Chondrocyte (in vitro differentiated cells): ENCODE data around the gene PDCL2. TPM values are rescaled to one million over a fixed set of nuclear protein-coding genes. Genes with fewer than 3 reads are reported as not detected.
"Not testable (repeated sequence)": the region's sequence is repeated elsewhere in the genome, so short reads cannot be mapped to it uniquely, and the experiment has no call there.

ENCODE experiments used
- DNase-seq: peaks from one replicate; pipeline ENCODE4 v3.0.0; 2021; ENCODE audit warnings: mixed read lengths, low spot score
- H3K27ac Mint-ChIP-seq: one replicate; pipeline ENCODE4 v1.8.0; 2021; ENCODE audit warnings: mild to moderate bottlenecking, moderate library complexity, mixed read lengths; ENCODE audit not compliant: unreplicated experiment
- H3K27me3 Mint-ChIP-seq: 2 replicates; pipeline ENCODE4 v1.8.0; 2021; ENCODE audit warnings: low read depth, mixed read lengths
- H3K36me3 Mint-ChIP-seq: 2 replicates; pipeline ENCODE4 v1.8.0; 2021; ENCODE audit warnings: low read depth, mixed read lengths
- H3K4me1 Mint-ChIP-seq: 2 replicates; pipeline ENCODE4 v1.8.0; 2021; ENCODE audit warnings: low read depth, mild to moderate bottlenecking, mixed read lengths
- H3K4me3 Mint-ChIP-seq: one replicate; pipeline ENCODE4 v1.8.0; 2021; ENCODE audit warnings: mild to moderate bottlenecking, moderate library complexity, mixed read lengths; ENCODE audit not compliant: unreplicated experiment
- H3K9me3 Mint-ChIP-seq: 2 replicates; pipeline ENCODE4 v1.8.0; 2021; ENCODE audit warnings: low read depth, mixed read lengths
- total RNA-seq: library from RNA; stranded (reverse); gene quantifications from 3 replicates; pipeline ENCODE4 v1.2.1, GENCODE V29; 2021
- TF ChIP-seq, protein P1 (sequence below): fragments of 200-600 bp; sonication (generic); IDR thresholded peaks from 2 replicates; pipeline ENCODE4 v1.5.0; 2021; ENCODE audit warnings: antibody characterized with exemption, mild to moderate bottlenecking, moderate library complexity

PDCL2 gene
- total RNA-seq, 1 donor from 2014 or later = not detected

DNA sequence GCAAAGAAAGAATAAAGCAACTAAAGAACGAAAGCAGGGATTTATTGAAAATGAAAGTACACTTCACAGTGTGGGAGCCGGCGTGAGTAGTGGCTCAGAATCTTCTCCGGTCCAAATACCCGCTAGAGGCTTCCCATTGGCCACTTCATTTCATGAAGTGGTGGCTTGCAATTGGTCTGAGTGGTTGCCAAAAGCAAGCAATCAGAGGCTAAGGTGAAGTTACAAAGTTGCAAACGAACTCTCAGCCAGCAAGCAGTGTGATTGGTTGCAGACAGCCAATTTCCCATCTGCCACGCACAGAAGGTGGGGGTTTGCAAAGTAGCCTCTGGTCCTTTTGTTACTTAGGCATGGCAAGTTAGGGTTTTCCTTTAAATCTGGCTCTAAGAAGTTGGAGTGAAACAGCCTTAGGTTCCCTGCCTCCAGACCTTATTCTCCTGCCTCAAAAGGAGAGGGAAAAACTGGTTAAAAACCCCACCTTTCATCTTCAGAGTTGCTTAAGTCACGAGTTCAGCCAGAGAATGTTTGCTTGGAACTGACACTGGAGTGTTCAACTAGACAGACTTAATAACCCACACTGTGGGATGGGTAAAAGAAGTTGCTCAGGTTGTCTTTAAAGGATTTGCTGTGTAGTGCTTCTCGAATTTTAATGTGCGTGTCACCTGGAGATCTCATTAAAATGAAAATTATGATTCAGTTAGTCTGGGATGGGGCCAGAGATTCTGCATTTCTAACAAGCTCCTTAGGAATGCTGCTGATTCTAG lies 38.4 kb downstream of the PDCL2 start:
- peaks cover 3% of the 10 kb centered on the region for H3K9me3 Mint-ChIP-seq
- no peaks in the 10 kb centered on the region for H3K36me3 Mint-ChIP-seq
- TF ChIP-seq, protein P1, sequence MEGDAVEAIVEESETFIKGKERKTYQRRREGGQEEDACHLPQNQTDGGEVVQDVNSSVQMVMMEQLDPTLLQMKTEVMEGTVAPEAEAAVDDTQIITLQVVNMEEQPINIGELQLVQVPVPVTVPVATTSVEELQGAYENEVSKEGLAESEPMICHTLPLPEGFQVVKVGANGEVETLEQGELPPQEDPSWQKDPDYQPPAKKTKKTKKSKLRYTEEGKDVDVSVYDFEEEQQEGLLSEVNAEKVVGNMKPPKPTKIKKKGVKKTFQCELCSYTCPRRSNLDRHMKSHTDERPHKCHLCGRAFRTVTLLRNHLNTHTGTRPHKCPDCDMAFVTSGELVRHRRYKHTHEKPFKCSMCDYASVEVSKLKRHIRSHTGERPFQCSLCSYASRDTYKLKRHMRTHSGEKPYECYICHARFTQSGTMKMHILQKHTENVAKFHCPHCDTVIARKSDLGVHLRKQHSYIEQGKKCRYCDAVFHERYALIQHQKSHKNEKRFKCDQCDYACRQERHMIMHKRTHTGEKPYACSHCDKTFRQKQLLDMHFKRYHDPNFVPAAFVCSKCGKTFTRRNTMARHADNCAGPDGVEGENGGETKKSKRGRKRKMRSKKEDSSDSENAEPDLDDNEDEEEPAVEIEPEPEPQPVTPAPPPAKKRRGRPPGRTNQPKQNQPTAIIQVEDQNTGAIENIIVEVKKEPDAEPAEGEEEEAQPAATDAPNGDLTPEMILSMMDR = no peak
- peaks cover 11% of the 10 kb centered on the region for H3K4me1 Mint-ChIP-seq
- DNase-seq = no peak
- H3K27me3 Mint-ChIP-seq = peaks cover 4% of the 10 kb centered on the region
- H3K27ac Mint-ChIP-seq = no peak overlapping the region
- no peak overlapping the region for H3K4me3 Mint-ChIP-seq

DNA sequence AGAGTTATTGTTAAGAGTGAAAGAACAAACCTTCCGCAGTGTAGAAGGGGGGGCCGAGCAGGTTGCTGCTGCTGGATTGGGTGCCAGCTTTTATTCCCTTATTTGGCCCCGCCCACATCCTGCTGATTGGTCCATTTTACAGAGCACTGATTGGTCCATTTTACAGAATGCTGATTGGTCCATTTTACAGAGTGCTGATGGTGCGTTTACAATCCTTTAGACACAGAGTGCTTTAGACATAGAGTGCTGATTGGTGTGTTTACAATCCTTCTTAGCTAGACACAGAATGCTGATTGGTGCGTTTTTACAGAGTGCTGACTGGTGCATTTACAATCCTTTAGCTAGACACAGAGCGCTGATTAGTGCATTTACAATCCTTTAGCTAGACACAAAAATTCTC lies 40.1 kb downstream of the PDCL2 start:
- not testable (repeated sequence) for H3K9me3 Mint-ChIP-seq, H3K27me3 Mint-ChIP-seq, H3K27ac Mint-ChIP-seq, H3K36me3 Mint-ChIP-seq, DNase-seq, H3K4me3 Mint-ChIP-seq
- H3K4me1 Mint-ChIP-seq = peaks cover 25% of the 10 kb centered on the region

DNA sequence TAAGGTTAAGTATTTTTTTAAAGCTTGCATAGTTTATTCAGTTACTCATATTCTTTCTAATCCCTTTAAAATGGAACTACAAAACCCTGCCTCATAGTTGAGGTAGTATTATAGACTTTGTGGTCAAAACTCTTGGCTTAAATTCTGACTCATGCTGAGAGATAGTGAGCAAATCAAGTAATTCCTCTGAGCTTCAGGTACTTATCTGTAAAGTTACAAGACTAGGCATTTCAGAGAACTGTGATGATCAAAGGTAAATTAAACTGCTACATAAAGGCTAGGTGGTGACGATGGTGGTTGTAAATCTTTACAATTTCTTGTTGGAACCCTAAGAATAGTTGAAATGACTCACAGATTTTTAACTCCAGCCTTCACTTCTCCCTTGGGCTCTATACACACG lies 42.2 kb downstream of the PDCL2 start:
- H3K4me1 Mint-ChIP-seq = peaks cover 31% of the 10 kb centered on the region
- TF ChIP-seq, protein P1 = no peak
- no peaks in the 10 kb centered on the region for H3K9me3 Mint-ChIP-seq
- H3K27me3 Mint-ChIP-seq = no peaks in the 10 kb centered on the region
- no peak overlapping the region for H3K27ac Mint-ChIP-seq
- H3K36me3 Mint-ChIP-seq = no peaks in the 10 kb centered on the region
- no peak overlapping the region for H3K4me3 Mint-ChIP-seq
- DNase-seq = no peak

DNA sequence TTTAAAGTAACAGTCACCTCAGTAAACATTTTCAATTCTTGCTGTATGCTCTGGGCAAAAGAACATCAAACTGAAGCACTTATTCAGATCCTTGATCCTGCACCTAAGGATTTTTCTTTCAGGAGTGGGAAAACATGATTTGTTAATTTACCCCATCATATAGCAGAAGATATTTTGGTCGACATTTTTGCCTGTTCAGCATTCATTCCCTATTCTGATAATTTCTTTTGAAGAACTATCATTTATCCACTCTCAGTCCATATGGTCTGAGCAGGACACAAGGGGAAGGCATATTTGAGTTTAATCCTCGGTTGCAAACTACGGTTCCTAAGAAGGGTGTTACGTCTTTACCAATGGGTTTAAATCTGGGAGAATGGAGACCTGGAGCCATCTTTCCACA lies 44.1 kb downstream of the PDCL2 start:
- H3K4me3 Mint-ChIP-seq = peak overlapping the region; percentile 99
- H3K4me1 Mint-ChIP-seq = peaks cover 49% of the 10 kb centered on the region
- H3K27me3 Mint-ChIP-seq = no peaks in the 10 kb centered on the region
- H3K36me3 Mint-ChIP-seq = no peaks in the 10 kb centered on the region
- peak overlapping the region; percentile 98 for H3K27ac Mint-ChIP-seq
- DNase-seq = no peak
- TF ChIP-seq, protein P1 = no peak
- no peaks in the 10 kb centered on the region for H3K9me3 Mint-ChIP-seq

DNA sequence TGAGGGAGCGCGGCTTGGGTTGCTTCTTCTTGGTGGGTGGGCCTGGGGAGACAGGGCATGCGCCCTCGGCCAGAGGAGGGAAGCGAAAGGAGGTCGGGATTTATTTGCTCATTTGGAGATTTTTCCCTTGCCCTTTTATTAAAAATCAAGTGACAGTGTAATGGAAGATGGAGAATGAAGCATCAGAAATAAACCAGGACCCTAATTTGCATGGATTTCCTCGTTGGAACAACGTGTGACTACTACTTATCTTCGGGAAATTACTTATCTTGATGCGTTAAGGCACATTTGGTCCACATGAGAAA lies 44.6 kb downstream of the PDCL2 start:
- no peaks in the 10 kb centered on the region for H3K27me3 Mint-ChIP-seq
- peaks cover 51% of the 10 kb centered on the region for H3K4me1 Mint-ChIP-seq
- H3K4me3 Mint-ChIP-seq = peak overlapping the region; percentile 99
- H3K27ac Mint-ChIP-seq = peak overlapping the region; percentile 98
- DNase-seq = no peak
- TF ChIP-seq, protein P1 = no peak
- H3K36me3 Mint-ChIP-seq = no peaks in the 10 kb centered on the region
- H3K9me3 Mint-ChIP-seq = no peaks in the 10 kb centered on the region
